ENCODE data around the gene COMMD8. TPM values are rescaled to one million over a fixed set of nuclear protein-coding genes. Genes with fewer than 3 reads are reported as not detected.

COMMD8 gene
- total RNA-seq, 2 donors from 2014 or later = 14.2 to 15.3 TPM

DNA sequence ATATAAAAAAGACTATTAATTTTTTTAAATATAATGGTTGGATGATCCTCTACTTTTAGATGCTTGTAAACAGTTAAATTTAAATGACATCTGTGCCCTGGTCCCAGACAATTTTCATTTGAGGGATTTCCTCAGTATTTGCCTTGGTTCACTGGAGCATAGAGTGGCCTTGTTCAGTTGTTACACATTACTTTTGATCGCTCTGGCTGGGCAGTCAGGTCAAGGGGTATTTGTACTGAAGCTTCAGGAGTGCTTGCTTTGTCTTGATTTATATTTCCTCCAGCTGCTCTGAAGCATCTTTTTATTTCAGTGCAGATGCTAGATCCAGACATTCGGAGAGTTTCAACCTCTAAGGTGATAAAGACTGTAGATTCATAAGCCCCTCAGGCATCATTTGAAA lies 50.0 kb downstream of the COMMD8 start:
- ATAC-seq (no peak), DNase-seq (no peak)
- intact Hi-C loops (cut with DNase I) = no loop called here

DNA sequence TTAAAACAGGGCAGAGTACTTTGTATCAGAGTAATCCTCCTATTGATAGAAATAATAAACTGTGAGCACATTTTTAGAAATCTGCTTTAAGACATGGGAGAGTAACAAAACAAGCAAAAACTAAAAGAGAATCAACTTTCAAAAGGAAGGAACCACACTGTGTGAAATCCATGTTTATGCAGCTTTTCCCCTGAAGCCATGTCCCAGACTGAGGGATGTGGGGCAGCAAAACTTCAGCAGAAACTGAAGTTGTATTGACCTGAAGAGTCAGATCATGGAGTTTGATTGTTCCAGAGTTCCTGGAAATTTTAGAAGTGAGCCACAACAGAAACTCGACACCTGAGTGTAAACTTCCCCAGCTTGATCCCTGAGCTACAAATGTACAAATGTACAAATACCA lies 53.2 kb downstream of the COMMD8 start:
- intact Hi-C loops (cut with DNase I) = no loop called here
- DNase-seq (no peak), ATAC-seq (no peak)

DNA sequence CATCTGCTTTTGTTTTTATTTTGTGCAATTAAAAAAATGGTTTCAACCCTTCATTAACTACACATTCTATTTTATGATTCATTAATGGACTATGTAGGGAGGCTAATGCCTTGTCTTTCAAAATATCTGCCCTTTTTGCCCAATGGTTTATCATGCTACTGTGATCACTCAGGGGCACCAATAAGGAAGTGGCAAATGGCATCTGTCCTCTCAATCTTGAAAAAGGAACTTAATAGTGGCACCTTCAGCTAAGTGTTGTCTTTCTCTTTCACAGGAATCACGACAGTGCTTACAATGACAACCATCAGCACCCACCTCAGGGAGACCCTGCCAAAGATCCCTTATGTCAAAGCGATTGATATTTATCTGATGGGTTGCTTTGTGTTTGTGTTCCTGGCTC lies 57.1 kb downstream of the COMMD8 start:
- intact Hi-C loops (cut with DNase I) = no loop called here
- no peak for ATAC-seq
- no peak for DNase-seq

Other genes starting within 250 kb of the COMMD8 start
- gene ATP10D, start 21.6 kb upstream of the COMMD8 start, total RNA-seq = 10 to 100 TPM; 11.3 to 14.1 TPM